ENCODE measurements around the gene IL32. TPM values are rescaled to one million over a fixed set of nuclear protein-coding genes. Genes with fewer than 3 reads are reported as not detected.

IL32 gene
- total and polyA plus RNA-seq, 9 of the 15 experiments (the other 6 are each of a cell fraction or from before 2014, with no cell fraction given), result 0.21 to 2.2 (median 0.37) TPM; not detected in 3

DNA sequence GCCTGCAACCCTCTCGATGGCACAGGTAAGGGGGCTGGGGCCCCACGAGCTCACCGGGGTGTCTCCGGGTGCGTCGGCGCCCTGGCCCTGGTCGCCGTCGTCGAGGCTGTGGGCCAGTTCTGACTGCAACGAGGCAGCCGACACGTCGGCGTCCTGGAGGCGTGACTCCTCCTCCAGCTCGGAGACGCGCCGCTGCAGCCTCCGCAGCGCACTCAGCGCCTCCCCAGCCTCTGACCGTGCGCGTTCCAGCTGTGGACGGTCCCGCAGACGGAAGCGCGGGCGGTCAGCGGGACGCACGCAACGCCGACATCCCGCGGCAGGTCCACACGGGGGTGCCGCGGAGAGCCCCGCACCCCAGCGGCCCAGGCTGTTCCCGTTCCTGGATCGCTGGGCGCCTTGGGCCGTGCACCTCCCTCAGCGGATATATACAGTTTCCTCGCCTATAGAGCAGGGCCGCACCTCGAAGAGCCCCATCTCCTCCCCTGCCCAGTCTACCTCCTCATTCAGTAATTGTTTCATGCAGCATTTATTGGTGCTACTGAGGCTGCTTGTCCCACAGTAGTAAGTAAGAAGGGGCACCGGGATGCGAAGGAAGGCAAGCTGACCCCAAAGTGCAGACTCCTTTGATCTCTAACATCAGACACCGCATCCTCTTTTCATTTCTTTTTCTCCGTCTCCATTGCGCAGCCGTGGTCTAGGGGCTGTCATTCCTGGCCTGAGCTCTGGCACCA is 35.8 kb upstream of the IL32 start (continued):
- no peak for TF ChIP-seq E2F8 (IDR thresholded peaks at IDR 0.05; ENCODE audit: low read depth, partially characterized antibody)
- TF ChIP-seq ZNF696 (CRISPR knock-in tag; conservative IDR thresholded peaks at IDR 0.05), result no peak
- TF ChIP-seq CLOCK (CRISPR knock-in tag; IDR thresholded peaks at IDR 0.05; ENCODE audit: borderline replicate concordance), result no peak
- TF ChIP-seq BCOR (IDR thresholded peaks at IDR 0.05), result no peak
- TF ChIP-seq GTF2B (IDR thresholded peaks at IDR 0.05; ENCODE audit: extremely low read depth, insufficient read length), result no peak
- 0 out of 2 replicates have a peak, but pooled peaks have one; percentile 21 for TF ChIP-seq RBFOX2 (IDR thresholded peaks at IDR 0.05; ENCODE audit: low read depth, low read length)
- TF ChIP-seq GTF3C2 (IDR thresholded peaks at IDR 0.05; ENCODE audit: borderline replicate concordance, extremely low read depth, insufficient read length), result no peak
- TF ChIP-seq PML (IDR thresholded peaks at IDR 0.05; ENCODE audit: low read length), result no peak
- no peak for TF ChIP-seq TFE3 (CRISPR knock-in tag; IDR thresholded peaks at IDR 0.05)
- no peak for TF ChIP-seq ZNF668 (CRISPR knock-in tag; IDR thresholded peaks at IDR 0.05)
- TF ChIP-seq SMARCA4 (IDR thresholded peaks at IDR 0.05), result no peak
- TF ChIP-seq TCF3 (CRISPR knock-in tag; IDR thresholded peaks at IDR 0.05), result no peak
